SK-N-SH (cell line): ENCODE measurements around the gene IPPK. TPM values are rescaled to one million over a fixed set of nuclear protein-coding genes. Genes with fewer than 3 reads are reported as not detected.
"Not testable (repeated sequence)": the region's sequence is repeated elsewhere in the genome, so short reads cannot be mapped to it uniquely, and the experiment has no call there.

Source experiments
- CTCF ChIA-PET: fragments of 300-600, 350-600 bp; formaldehyde crosslinking; extraction: SDS; loops from one replicate; lab custom pipeline; 2021; lab: Yijun Ruan, JAX
- POLR2A ChIA-PET: fragments of 350-600 bp; sonication (Branson Sonifier 250); formaldehyde crosslinking; extraction: SDS; loops from one replicate; lab custom pipeline; 2020; ENCODE audit warnings: antibody characterized with exemption, inconsistent platforms; lab: Yijun Ruan, JAX
- DNase-seq: peaks from one replicate; pipeline ENCODE4 v3.0.0; 2012
- H2AFZ ChIP-seq: fragments of 200-600 bp; sonication (generic); 2 replicates; pipeline ENCODE4 v1.8.1; 2016; ENCODE audit warnings: antibody characterized with exemption, mild to moderate bottlenecking, low read depth
- H3F3A ChIP-seq: fragments of 200-600 bp; sonication (generic); replicated peaks from 2 replicates; pipeline ENCODE3; 2016; ENCODE audit warnings: antibody characterized with exemption, mild to moderate bottlenecking; ENCODE audit not compliant: insufficient read depth
- H3K27ac ChIP-seq, 2 experiments: fragments of 200-500 bp in 1 of 2; fragments of 200-600 bp in 1 of 2; sonication (Bioruptor generic) in 1 of 2; sonication (generic), shearing (Covaris generic) in 1 of 2; 2 replicates each; pipeline versions ENCODE4 v1.5.1 to v1.6.1; 2014 to 2016; ENCODE audit warnings: low read depth in 2 of 2, inconsistent platforms in 1 of 2, low read length in 1 of 2, mild to moderate bottlenecking in 1 of 2, mixed read lengths in 1 of 2
- H3K27me3 ChIP-seq: fragments of 200-600 bp; sonication (generic), shearing (Covaris generic); 2 replicates; pipeline ENCODE4 v1.6.1; 2016; ENCODE audit warnings: mixed run types; ENCODE audit not compliant: insufficient read depth
- H3K36me3 ChIP-seq, 2 experiments: fragments of 200-500 bp in 1 of 2; fragments of 200-600 bp in 1 of 2; sonication (Bioruptor generic) in 1 of 2; sonication (generic) in 1 of 2; replicated peaks in 1 of 2; 2 replicates each; pipeline versions ENCODE3 to v1.5.1; 2014 to 2016; ENCODE audit warnings: low read length in 1 of 2, mild to moderate bottlenecking in 1 of 2; ENCODE audit not compliant: insufficient read depth in 2 of 2, control insufficient read depth in 1 of 2
- H3K4me1 ChIP-seq, 2 experiments: fragments of 200-500 bp in 1 of 2; fragments of 200-600 bp in 1 of 2; sonication (Bioruptor generic) in 1 of 2; sonication (generic), shearing (Covaris generic) in 1 of 2; 2 replicates each; pipeline versions ENCODE4 v1.5.1 to v1.6.1; 2014 to 2016; ENCODE audit warnings: low read depth in 1 of 2, low read length in 1 of 2, mixed run types in 1 of 2; ENCODE audit not compliant: insufficient read depth in 2 of 2, control insufficient read depth in 1 of 2
- H3K4me2 ChIP-seq: fragments of 200-600 bp; sonication (generic), shearing (Covaris generic); 2 replicates; pipeline ENCODE4 v1.6.1; 2017; ENCODE audit warnings: mixed run types
- H3K4me3 ChIP-seq, 2 experiments: fragments of 200-500 bp in 1 of 2; fragments of 200-600 bp in 1 of 2; sonication (Bioruptor generic) in 1 of 2; sonication (generic), shearing (Covaris generic) in 1 of 2; 2 replicates each; pipeline versions ENCODE4 v1.5.1 to v1.8.1; 2014 to 2016; ENCODE audit warnings: low read depth in 2 of 2, inconsistent platforms in 1 of 2, low read length in 1 of 2, mild to moderate bottlenecking in 1 of 2, mixed read lengths in 1 of 2, moderate library complexity in 1 of 2
- H3K79me2 ChIP-seq: fragments of 200-600 bp; sonication (generic); 2 replicates; pipeline ENCODE4 v1.8.1; 2017; ENCODE audit warnings: mild to moderate bottlenecking; ENCODE audit not compliant: insufficient read depth
- H3K9ac ChIP-seq: fragments of 200-600 bp; sonication (generic); 2 replicates; pipeline ENCODE4 v1.6.1; 2017; ENCODE audit warnings: mixed run types
- H3K9me2 ChIP-seq: fragments of 200-600 bp; sonication (generic); 2 replicates; pipeline ENCODE4 v1.6.1; 2017; ENCODE audit warnings: mixed run types
- H3K9me3 ChIP-seq: fragments of 200-600 bp; sonication (generic); 2 replicates; pipeline ENCODE4 v1.6.1; 2017; ENCODE audit warnings: mixed run types, mild to moderate bottlenecking, moderate library complexity
- H4K20me1 ChIP-seq: fragments of 200-600 bp; sonication (generic); 2 replicates; pipeline ENCODE4 v1.6.1; 2017; ENCODE audit warnings: mild to moderate bottlenecking, mixed run types; ENCODE audit not compliant: insufficient read depth
- FOSL2 ChIP-seq: IDR thresholded peaks from 2 replicates; pipeline ENCODE4 v1.4.0; 2012; ENCODE audit warnings: low read depth, mild to moderate bottlenecking, moderate library complexity, borderline replicate concordance
- GABPA ChIP-seq: IDR thresholded peaks from 2 replicates; pipeline ENCODE4 v1.4.0; 2012; ENCODE audit warnings: low read depth, mild to moderate bottlenecking
- NRF1 ChIP-seq: IDR thresholded peaks from 2 replicates; pipeline ENCODE4 v1.6.1; 2012; ENCODE audit warnings: low read depth, mild to moderate bottlenecking, low read length
- YY1 ChIP-seq: IDR thresholded peaks from 2 replicates; pipeline ENCODE4 v1.4.0; 2012; ENCODE audit warnings: low read depth, mild to moderate bottlenecking
- WGBS: methylation state at CpG from one replicate; pipeline ENCODE4 v1.1.6; 2017; ENCODE audit warnings: low lambda C conversion rate; 5-methylcytosine and 5-hydroxymethylcytosine counted together
- polyA plus RNA-seq, 3 experiments: library from polyadenylated mRNA; depleted of rRNA; stranded (reverse); fragments of >200 nt; gene quantifications; 2 replicates each; pipeline ENCODE4 v1.2.3, GENCODE V29; 2012
- TF ChIP-seq, protein P1 (sequence below): fragments of 150-350 bp; IDR thresholded peaks from 2 replicates; pipeline ENCODE4 v1.6.1; 2016; ENCODE audit warnings: mild to moderate bottlenecking, low read depth, low read length
- TF ChIP-seq, protein P2 (sequence below): IDR thresholded peaks from 2 replicates; pipeline ENCODE4 v1.6.1; 2012; ENCODE audit warnings: mild to moderate bottlenecking, low read depth, low read length, moderate library complexity

IPPK gene
- polyA plus RNA-seq, 1 of the 3 experiments (the other 2 are of a cell fraction), result 16.5 TPM

DNA sequence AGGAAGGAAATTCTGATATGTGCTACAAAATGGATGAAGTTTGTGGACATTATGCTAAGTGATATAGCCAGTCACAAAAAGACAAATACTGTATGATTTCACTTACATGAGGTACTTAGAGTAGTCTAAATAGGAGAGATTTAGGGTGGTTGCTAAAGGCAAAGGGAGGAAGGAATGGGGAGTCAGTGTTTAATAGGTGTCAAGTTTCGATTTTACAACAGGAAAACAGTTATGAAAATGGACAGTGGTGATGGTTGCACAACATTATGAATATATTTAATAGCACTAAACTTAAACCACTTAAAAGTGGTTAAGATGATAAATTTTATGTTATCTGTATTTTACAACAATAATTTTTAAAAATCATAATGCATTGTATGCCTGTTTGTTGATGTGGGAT is 93.8 kb downstream of the IPPK start (continued):
- TF ChIP-seq, protein P1, sequence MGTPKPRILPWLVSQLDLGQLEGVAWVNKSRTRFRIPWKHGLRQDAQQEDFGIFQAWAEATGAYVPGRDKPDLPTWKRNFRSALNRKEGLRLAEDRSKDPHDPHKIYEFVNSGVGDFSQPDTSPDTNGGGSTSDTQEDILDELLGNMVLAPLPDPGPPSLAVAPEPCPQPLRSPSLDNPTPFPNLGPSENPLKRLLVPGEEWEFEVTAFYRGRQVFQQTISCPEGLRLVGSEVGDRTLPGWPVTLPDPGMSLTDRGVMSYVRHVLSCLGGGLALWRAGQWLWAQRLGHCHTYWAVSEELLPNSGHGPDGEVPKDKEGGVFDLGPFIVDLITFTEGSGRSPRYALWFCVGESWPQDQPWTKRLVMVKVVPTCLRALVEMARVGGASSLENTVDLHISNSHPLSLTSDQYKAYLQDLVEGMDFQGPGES, result no peak
- no peak for TF ChIP-seq FOSL2
- TF ChIP-seq GABPA, result no peak
- no peak for TF ChIP-seq YY1
- no peak for TF ChIP-seq NRF1
- TF ChIP-seq, protein P2, sequence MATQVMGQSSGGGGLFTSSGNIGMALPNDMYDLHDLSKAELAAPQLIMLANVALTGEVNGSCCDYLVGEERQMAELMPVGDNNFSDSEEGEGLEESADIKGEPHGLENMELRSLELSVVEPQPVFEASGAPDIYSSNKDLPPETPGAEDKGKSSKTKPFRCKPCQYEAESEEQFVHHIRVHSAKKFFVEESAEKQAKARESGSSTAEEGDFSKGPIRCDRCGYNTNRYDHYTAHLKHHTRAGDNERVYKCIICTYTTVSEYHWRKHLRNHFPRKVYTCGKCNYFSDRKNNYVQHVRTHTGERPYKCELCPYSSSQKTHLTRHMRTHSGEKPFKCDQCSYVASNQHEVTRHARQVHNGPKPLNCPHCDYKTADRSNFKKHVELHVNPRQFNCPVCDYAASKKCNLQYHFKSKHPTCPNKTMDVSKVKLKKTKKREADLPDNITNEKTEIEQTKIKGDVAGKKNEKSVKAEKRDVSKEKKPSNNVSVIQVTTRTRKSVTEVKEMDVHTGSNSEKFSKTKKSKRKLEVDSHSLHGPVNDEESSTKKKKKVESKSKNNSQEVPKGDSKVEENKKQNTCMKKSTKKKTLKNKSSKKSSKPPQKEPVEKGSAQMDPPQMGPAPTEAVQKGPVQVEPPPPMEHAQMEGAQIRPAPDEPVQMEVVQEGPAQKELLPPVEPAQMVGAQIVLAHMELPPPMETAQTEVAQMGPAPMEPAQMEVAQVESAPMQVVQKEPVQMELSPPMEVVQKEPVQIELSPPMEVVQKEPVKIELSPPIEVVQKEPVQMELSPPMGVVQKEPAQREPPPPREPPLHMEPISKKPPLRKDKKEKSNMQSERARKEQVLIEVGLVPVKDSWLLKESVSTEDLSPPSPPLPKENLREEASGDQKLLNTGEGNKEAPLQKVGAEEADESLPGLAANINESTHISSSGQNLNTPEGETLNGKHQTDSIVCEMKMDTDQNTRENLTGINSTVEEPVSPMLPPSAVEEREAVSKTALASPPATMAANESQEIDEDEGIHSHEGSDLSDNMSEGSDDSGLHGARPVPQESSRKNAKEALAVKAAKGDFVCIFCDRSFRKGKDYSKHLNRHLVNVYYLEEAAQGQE, result no peak

- H3K27ac ChIP-seq, H2AFZ ChIP-seq, H3K9ac ChIP-seq, H3F3A ChIP-seq, H3K4me1 ChIP-seq, H3K9me2 ChIP-seq, H3K4me3 ChIP-seq, POLR2A ChIA-PET, H4K20me1 ChIP-seq, H3K36me3 ChIP-seq, CTCF ChIA-PET, H3K27me3 ChIP-seq, H3K4me2 ChIP-seq, H3K9me3 ChIP-seq, DNase-seq, H3K79me2 ChIP-seq: not testable (repeated sequence)
- no CpG with 5 or more reads among the region's 14 CpGs for WGBS
These were observed 96.3 kb downstream of the IPPK start for GRCh38 chr9:92573612-92574011.

DNA sequence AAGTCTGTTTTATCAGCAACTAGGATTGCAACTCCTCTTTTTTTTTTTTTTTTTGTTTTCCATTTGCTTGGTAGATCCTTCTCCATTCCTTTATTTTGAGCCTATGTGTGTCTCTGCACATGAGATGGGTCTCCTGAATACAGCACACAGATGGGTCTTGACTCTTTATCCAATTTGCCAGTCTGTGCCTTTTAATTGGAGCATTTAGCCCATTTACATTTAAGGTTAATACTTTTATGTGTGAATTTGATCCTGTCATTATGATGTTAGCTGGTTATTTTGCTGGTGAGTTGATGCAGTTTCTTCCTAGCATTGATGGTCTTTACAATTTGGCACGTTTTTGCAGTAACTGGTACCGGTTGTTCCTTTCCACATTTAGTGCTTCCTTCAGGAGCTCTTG is 98.1 kb downstream of the IPPK start:
- H3K27ac ChIP-seq, DNase-seq, POLR2A ChIA-PET, H4K20me1 ChIP-seq, H3K9ac ChIP-seq, H3K4me2 ChIP-seq, H2AFZ ChIP-seq, H3K4me3 ChIP-seq, H3K27me3 ChIP-seq, H3F3A ChIP-seq, H3K9me2 ChIP-seq, H3K36me3 ChIP-seq, H3K79me2 ChIP-seq, H3K9me3 ChIP-seq, CTCF ChIA-PET, H3K4me1 ChIP-seq: not testable (repeated sequence)
- 36% methylated on average over 2 of the region's 2 CpGs for WGBS
